Renal cortical epithelial cell (primary cell): ENCODE results near the gene ZNF605. TPM values are rescaled to one million over a fixed set of nuclear protein-coding genes. Genes with fewer than 3 reads are reported as not detected.
"Not testable (repeated sequence)": the region's sequence is repeated elsewhere in the genome, so short reads cannot be mapped to it uniquely, and the experiment has no call there.

Source experiments
- DNase-seq: peaks from one replicate; pipeline ENCODE4 v3.0.0-alpha.2; 2011; ENCODE audit warnings: low read depth
- total RNA-seq: library from RNA; depleted of rRNA; stranded (reverse); fragments of >200 nt; gene quantifications from 2 replicates; pipeline ENCODE4 v1.2.3, GENCODE V29; 2014

Gene ZNF605
- total RNA-seq, 1 donor from 2014 or later, result 25.3 TPM

DNA sequence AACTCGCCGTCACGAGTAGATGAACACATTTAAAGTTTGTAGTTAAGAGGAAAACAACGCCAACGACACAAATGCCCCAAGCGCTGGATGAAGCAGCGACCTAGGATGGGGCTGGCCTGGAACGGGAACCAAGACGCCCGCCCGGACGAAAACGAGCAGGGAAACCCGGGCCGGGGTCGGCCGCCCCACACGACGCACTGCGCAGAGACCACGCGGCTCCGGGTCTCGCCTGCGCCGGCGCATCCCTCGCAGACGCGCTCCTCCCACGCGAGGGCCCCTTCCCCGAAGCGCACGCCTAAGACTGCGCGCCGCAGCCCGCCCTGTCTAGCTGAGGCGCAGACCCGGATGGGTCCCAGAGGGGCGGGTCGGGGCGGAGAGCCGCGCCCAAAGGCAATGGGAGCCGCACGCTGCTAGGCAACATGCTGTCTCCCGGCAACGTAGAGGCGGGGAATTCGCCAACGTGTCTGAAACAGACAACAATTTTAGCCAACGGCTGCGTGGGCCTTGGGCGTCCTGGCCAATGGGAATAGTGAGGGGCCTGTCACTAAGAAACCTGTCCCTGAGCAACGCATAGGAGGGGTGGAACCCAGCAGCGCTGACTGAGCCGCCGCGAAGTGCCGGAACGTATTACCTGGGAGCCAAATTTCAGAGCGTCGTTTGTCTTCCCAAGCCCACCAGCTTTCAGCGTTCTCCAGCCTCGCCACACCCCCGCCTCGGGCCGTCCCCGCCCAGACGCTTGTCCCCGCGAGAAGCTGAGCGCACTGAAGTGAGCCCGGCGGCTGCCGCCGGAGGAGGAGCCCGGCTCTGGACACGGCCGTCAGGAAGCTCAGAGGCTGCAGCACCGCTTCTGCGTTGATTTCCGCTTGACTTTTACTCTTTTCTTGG, 47.7 kb downstream of the ZNF605 start:
- DNase-seq, result peak; percentile 95

DNA sequence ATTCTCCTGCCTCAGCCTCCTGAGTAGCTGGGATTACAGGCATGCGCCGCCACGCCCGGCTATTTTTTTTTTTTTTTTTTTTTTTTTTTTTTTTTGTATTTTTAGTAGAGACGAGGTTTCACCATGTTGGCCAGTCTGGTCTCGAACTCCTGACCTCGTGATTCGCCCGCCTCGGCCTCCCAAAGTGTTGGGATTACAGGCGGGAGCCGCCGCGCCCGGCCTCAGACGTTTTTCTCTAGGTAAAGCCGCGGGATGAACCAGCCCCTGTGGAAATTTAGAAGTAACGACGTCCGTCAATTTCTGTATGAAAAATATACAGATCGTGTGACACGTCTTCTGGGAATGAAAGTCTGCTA, 48.3 kb downstream of the ZNF605 start:
- not testable (repeated sequence) for DNase-seq

DNA sequence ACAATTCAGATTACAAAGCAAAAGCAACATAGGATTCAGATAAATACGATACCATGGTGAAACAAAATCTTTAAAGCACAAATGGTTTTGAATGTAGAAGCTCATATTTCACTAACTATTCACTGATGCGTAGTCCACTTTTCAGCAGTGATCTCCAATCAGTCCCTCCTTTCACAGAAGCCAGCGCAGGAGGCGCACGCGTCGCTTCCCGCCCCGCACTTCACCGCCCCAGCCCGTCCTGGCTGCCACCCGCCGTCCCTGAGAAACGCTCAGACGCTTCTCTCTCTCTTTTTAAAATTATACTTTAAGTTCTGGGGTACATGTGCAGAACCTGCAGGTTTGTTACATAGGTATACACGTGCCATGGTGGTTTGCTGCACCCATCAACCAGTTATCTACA, 48.9 kb downstream of the ZNF605 start:
- no peak for DNase-seq

DNA sequence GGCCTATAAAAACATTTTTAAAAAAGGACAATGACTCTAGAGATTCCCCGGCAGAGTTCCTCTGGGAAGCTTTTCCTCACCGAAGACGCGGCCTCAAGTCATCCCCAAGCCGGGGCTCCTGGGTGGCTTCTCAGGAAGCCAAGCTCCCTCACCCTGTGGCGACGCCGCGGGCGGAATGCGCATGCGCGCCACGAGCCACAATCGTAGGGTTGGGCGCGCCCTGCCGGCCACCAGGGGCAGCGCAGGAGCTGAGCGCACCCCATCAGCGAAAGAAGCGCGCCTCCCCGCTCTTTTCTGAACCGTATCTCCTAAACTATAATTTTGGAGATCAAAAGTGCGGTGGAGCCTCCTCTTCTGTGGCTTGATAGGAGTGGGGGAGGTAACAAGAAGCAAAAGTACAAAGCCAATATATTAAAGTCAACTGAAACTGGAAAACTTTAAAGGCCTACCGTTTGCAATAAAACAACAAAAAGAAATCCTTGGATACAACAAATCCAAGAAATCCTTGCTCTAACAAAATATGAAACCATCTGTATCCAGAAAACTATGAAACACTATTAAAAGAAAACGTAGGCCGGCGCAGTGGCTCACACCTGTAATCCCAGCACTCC, 51.3 kb downstream of the ZNF605 start:
- DNase-seq, result no peak

DNA sequence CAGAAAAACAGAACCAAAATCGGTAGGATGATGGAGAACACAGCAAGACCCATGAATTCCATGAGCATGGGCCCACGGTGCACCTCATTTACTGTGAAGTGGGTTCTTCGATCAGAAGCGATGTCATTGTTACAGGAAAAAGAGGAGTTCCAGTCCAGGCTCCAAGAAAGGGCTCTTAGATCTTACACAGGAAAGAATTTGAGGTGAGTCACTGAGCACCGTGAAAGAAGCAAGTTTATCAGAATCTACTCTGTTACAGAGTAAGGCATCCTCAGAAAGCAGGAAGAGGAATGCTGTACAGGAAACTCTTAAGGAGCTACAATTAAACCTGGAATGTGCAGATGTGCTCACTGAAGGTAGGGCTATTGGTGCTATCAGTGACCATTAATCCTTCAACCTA, 57.1 kb downstream of the ZNF605 start:
- no peak for DNase-seq

DNA sequence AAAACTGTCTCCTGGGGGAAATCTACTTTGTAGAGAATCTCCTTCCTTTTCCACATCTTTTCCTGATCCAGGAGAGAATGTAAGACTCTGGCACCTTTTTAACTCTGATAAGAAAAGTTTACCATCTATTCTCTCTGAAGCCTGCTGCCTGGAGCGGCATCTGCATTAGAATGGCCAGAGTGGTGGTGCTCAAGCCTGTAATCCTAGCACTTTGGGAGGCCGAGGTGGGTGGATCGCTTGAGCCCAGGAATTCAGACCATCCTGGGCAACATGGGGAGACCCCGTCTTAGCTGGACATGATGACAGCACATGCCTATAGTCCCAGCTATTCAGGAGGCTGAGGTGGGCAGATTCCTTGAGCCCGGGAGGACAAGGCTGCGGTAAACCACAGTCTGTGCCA, 67.3 kb downstream of the ZNF605 start:
- DNase-seq, result no peak

DNA sequence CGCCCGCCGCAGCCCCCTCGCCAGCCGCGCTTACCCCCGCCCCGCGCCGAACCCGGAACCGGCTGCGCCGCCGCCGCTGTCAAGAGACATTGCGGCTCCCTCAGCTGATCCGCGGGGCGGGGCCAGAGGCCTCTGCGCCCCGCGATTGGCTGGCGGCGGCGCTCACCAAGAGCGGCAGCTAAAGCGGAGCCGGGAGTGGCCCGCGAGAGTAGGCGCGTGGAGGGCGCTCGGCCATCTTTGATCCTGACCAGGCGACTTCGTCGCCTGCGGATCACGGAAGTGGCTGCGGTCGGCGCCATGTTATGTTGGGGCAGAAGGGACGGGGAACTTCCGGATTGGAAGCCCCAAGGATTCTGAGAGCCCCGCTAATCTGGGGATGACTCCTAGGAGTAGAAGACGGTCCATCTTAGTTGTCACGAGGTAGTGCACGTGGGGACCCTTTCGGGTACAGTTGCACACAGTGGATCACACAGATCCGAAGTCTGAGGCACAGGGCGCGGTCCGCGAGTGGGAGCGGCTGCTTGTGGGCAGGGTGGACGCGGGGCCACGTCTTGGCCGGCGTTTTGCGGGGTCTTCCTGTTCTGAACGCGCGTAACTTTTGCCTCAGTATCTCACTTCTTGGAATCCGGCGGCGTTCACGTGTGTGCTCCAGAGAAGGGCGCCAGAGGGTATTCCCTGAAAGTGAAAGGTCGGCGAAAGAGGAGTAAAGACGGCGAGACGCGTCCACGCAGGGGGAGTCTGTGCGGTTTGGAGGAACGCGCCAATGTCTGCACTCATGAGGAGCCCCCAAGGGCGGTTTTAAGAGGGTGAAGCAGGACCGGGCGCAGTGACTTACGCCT, 68.4 kb downstream of the ZNF605 start, which contains the start of gene CHFR:
CHFR (minus strand) TSS at position 93 of the 839 bp plus-strand sequence. CDS start 277 bp downstream, outside the sequence.
- peak; percentile 91 for DNase-seq

DNA sequence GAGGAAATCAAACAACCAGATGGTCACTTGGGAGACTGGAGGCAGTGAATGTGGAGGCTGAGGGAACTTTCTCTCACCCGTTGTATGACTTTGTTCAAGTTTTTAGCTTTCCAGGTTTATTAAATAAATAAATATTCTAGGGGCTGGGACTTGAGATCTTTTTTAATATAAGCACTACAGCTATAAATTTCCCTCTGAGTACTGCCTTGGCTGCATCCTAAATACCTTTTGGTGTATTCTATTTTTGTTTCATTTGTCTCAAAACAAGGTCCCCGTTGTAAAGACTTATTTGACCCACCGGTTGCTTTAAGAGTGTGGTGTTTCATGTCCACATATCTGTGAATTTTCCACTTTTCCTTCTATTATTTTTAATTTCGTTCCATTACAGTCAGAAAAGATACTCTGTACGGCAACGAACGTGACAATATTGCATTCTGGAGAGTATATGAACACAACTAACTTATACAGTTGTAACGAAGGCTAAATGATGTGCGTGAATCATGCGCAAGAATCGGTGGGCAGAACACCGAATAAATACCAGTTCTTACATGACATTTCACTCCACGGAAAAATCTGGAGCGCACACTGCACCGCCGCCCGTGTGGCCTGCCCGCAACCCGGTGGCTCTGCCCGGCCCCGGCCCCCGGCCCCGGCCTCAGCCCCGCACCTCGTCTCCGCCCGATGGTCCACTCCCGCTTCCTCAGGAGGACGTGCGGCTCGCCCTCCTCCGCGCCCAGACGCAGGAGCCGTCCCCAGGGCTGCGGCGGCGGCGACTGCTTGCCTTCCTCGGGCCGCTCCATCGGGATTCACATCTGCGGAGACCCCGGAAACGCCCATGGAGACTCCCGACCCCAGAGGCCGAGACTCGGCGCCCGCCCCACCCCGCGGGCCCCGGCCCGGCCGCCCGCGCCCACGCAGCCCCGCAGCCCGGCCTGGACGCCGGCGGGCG, 69.3 kb downstream of the ZNF605 start:
- DNase-seq, result no peak

DNA sequence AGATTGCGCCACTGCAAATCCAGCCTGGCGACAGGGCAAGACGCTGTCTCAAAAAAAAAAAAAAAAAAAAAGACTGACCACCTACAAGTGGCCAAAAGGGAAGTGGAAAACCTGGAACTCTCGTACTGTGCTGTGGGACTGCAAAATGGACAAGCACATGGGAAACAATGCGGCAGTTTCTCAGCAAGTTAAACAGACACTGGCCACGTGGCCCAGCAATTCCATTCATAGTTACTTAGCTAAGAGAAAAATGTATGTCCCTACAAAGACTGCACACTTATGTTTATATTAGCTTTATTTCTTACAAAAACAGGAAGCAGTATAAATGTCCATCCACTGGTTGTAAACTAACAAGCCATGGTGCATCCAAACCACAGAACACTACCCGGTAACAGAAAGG, 74.3 kb downstream of the ZNF605 start:
- DNase-seq, result no peak

DNA sequence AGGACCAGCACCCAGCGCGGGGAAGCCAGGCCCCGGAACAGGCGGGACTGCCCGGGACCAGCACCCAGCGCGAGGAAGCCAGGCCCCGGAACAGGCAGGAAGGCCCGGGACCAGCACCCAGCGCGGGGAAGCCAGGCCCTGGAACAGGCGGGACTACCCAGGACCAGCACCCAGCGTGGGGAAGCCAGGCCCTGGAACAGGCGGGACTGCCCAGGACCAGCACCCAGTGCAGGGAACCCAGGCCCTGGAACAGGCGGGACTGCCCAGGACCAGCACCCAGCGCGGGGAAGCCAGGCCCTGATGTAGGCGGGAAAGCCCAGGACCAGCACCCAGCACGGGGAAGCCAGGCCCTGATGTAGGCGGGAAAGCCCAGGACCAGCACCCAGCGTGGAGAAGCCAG, 81.5 kb downstream of the ZNF605 start:
- not testable (repeated sequence) for DNase-seq

DNA sequence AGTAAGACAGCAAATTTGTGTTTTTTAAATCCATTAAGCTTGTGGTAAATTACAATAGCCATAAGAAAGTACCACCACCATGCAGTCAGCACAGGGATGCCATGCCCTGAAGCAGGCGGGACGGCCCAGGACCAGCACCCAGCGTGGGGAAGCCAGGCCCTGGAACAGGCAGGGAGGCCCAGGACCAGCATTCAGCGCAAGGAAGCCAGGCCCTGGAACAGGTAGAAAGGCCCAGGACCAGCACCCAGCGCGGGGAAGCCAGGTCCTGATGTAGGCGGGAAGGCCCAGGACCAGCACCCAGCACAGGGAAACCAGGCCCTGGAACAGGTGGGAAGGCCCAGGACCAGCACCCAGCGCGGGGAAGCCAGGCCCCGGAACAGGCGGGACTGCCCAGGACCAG, 81.9 kb downstream of the ZNF605 start:
- DNase-seq, result no peak

DNA sequence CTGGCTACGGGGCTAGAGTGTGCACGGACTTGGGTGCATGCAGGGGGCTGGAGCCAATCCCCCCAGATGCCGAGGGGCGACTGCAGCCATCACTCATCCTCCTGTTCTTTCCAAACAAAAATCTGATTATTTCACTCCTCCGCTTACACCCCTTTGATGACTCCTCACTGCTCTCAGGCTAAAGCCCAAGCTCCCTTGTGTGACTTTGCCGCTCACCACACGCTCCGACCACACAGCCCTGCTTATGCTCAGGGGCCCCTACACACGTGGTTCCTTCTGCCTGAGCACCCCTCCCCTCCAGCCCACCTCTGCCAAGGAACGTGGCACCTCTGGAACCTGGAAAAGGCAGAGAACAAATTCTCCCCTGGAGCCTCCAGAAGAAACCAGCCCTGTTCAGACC, 82.4 kb downstream of the ZNF605 start:
- no peak for DNase-seq

DNA sequence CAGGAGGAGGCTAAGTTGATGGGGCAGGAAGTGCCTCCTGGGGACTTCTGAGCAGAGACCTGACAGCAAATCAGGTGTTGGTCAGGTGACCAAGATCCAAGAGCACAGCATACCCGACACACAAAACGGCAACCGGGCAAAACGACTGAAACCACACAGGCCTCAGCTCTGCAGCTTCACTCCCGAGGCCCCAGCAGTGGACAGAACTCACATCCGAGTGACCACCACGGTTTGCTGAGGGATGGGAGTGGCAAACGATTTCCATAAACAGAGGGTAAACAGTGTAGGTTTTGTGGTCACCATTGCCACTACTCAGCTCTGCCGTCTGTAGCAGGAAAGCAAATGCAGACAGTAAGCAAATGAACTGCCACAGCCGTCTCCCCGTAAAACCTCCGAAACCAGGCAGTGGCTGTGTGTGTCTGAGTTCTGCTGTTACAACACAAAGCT, 83.1 kb downstream of the ZNF605 start:
- no peak for DNase-seq

DNA sequence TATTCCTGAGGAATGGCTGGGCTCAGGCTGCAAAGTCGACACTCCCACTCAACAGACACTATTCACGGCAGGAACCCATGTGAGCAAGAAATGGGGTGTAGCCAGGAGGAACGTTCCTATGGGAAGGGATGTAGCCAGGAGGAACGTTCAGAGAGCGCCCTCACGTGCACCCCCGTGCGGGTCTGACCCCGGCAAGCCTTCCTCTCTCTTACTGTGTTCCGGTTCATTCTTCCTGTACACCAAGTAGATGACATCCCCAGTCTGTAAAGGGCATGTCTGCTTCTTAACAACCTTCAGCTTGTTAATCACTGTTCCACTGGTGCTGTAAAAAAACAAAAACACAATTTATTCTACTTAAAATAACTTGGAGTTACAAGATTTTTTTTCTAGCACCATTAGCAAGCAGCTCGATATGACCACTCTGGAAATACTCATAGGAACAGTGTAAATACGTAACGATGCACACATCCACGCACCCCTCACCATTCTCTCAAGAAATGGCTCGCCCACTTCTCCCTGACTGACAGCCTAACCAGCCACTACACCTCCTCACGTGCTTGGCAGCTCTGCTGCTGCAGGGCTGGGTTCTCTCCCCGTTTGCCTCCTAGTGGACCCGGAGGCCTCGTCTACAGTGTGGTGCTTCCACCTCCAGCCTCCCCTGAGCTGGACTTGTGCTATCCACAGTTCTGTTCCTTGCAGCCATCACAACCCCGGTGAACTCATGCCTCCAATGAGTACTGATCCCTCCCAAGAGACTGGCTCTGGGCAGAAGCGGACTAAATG, 83.8 kb downstream of the ZNF605 start:
- no peak for DNase-seq

DNA sequence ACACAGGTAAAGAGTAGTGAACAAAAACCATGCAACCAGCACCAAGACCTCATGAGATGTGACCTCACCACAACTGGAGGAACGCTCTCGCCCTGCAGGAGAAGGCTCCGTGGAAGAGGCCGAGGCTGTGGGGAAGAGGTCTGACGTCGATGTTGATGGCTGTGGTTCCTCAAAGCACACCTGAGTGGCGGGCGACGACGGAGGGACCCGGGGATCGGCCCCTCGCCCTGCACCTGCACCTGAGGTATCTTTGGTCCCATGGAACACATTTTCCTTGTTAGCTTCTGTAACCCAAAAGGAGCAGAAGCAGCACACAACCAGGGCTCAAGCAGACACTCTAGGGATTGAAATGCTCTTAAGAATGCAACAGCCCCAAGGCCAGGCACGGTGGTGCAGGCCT, 86.6 kb downstream of the ZNF605 start:
- no peak for DNase-seq

Other genes starting within 250 kb of the ZNF605 start
- gene PGAM5, start 245.5 kb downstream of the ZNF605 start, total RNA-seq, result 53.1 and 104 TPM in 2 replicates
- gene ANKLE2, start 194.5 kb downstream of the ZNF605 start, total RNA-seq, result 111 and 116 TPM in 2 replicates
- 93.6 and 150 TPM in 2 replicates for gene GOLGA3, start 127.4 kb downstream of the ZNF605 start, total RNA-seq
- 36.8 and 48.4 TPM in 2 replicates for gene CHFR, start 68.7 kb downstream of the ZNF605 start, total RNA-seq
- gene ZNF26, start 30.1 kb upstream of the ZNF605 start, total RNA-seq, result 8.5 and 12.6 TPM in 2 replicates
- 18.1 and 49.9 TPM in 2 replicates for gene ZNF84, start 81.2 kb upstream of the ZNF605 start, total RNA-seq
- gene ZNF140, start 124.6 kb upstream of the ZNF605 start, total RNA-seq, result 21.2 and 27.7 TPM in 2 replicates
- 0.52 and 2.0 TPM in 2 replicates for gene ZNF891, start 174.0 kb upstream of the ZNF605 start, total RNA-seq
- 5.9 and 18.1 TPM in 2 replicates for gene ZNF10, start 174.3 kb upstream of the ZNF605 start, total RNA-seq
- 27.8 and 37.2 TPM in 2 replicates for gene ZNF268, start 225.2 kb upstream of the ZNF605 start, total RNA-seq